ENCODE data around the gene IMPG2.

The IMPG2 gene

GRCh38 chr3:101303836-101304235, 16.5 kb downstream of the IMPG2 start:
- H2AFZ ChIP-seq (ENCODE audit: low read depth, low read length), result no peak overlapping the region
- no peak overlapping the region for H3K27ac ChIP-seq (ENCODE audit: low read length, poor library complexity, severe bottlenecking)
- H3K23ac ChIP-seq (ENCODE audit: low read length in 2 of 2), result no peak overlapping the region
- H3K14ac ChIP-seq (ENCODE audit: low read length in 2 of 2), result no peak overlapping the region
- H2BK5ac ChIP-seq (ENCODE audit: low read depth, low read length, poor library complexity, severe bottlenecking), result no peak overlapping the region
- H3K18ac ChIP-seq (ENCODE audit: low read depth in 1 of 2, low read length in 2 of 2), result no peak overlapping the region
- no peak overlapping the region for H2AK5ac ChIP-seq (ENCODE audit: low read length, severe bottlenecking)
- H3K79me1 ChIP-seq (replicated peaks; ENCODE audit: low read length, poor library complexity, severe bottlenecking), result no peaks in the 10 kb centered on the region
- H4K91ac ChIP-seq (ENCODE audit: low read length), result no peak overlapping the region
- H2BK12ac ChIP-seq (ENCODE audit: low read length in 2 of 2), result no peak overlapping the region
- no peaks in the 10 kb centered on the region for H3K4me1 ChIP-seq (ENCODE audit: control insufficient read depth, insufficient read depth, low read depth, low read length)
- H3K27me3 ChIP-seq (ENCODE audit: control insufficient read depth in 1 of 2, insufficient read depth in 1 of 2, low read length in 2 of 2), result no peaks in the 10 kb centered on the region
- H2BK15ac ChIP-seq (ENCODE audit: low read depth, poor library complexity, severe bottlenecking), result no peak overlapping the region
- no peak overlapping the region for H4K8ac ChIP-seq (ENCODE audit: low read length)
- DNase-seq, result peak; percentile 9
- H3K9ac ChIP-seq (ENCODE audit: low read length), result no peak overlapping the region
- peaks cover 0 to 13% of the 10 kb centered on the region in 2 experiments for H3K36me3 ChIP-seq (ENCODE audit: control insufficient read depth in 1 of 2, insufficient read depth in 2 of 2, low read depth in 1 of 2, low read length in 2 of 2)
- no peak overlapping the region for H3K4me2 ChIP-seq (ENCODE audit: low read length, poor library complexity, severe bottlenecking)
- H3K4me3 ChIP-seq (ENCODE audit: insufficient read depth in 1 of 2, low read depth in 1 of 2, low read length in 2 of 2), result no peak overlapping the region
- peaks cover 3% of the 10 kb centered on the region for H3K9me3 ChIP-seq (ENCODE audit: control insufficient read depth, low read length)
- no peak overlapping the region for H2BK120ac ChIP-seq (ENCODE audit: low read depth, low read length)
- no peak overlapping the region for H3K4ac ChIP-seq (ENCODE audit: low read depth in 1 of 2, low read length in 2 of 2)

- H2AK5ac ChIP-seq (ENCODE audit: low read length, severe bottlenecking), result no peak overlapping the region
- H2BK5ac ChIP-seq (ENCODE audit: low read depth, low read length, poor library complexity, severe bottlenecking), result no peak overlapping the region
- H3K27me3 ChIP-seq (ENCODE audit: control insufficient read depth in 1 of 2, insufficient read depth in 1 of 2, low read length in 2 of 2), result no peaks in the 10 kb centered on the region
- H3K79me1 ChIP-seq (replicated peaks; ENCODE audit: low read length, poor library complexity, severe bottlenecking), result no peaks in the 10 kb centered on the region
- no peak overlapping the region for H4K8ac ChIP-seq (ENCODE audit: low read length)
- H2BK12ac ChIP-seq (ENCODE audit: low read length in 2 of 2), result no peak overlapping the region
- H3K36me3 ChIP-seq (ENCODE audit: control insufficient read depth in 1 of 2, insufficient read depth in 2 of 2, low read depth in 1 of 2, low read length in 2 of 2), result peaks cover 0 to 11% of the 10 kb centered on the region in 2 experiments
- no peak overlapping the region for H3K4me2 ChIP-seq (ENCODE audit: low read length, poor library complexity, severe bottlenecking)
- peaks cover 3% of the 10 kb centered on the region for H3K9me3 ChIP-seq (ENCODE audit: control insufficient read depth, low read length)
- H4K91ac ChIP-seq (ENCODE audit: low read length), result no peak overlapping the region
- WGBS, result 16% methylated on average over 4 of the region's 5 CpGs
- no peak overlapping the region for H3K14ac ChIP-seq (ENCODE audit: low read length in 2 of 2)
- H2BK15ac ChIP-seq (ENCODE audit: low read depth, poor library complexity, severe bottlenecking), result no peak overlapping the region
- H3K4me1 ChIP-seq (ENCODE audit: control insufficient read depth, insufficient read depth, low read depth, low read length), result no peaks in the 10 kb centered on the region
- H2AFZ ChIP-seq (ENCODE audit: low read depth, low read length), result no peak overlapping the region
- no peak overlapping the region for H3K27ac ChIP-seq (ENCODE audit: low read length, poor library complexity, severe bottlenecking)
- H3K18ac ChIP-seq (ENCODE audit: low read depth in 1 of 2, low read length in 2 of 2), result no peak overlapping the region
- no peak overlapping the region for H2BK120ac ChIP-seq (ENCODE audit: low read depth, low read length)
- H3K4ac ChIP-seq (ENCODE audit: low read depth in 1 of 2, low read length in 2 of 2), result no peak overlapping the region
- no peak overlapping the region for H3K23ac ChIP-seq (ENCODE audit: low read length in 2 of 2)
- DNase-seq, result peak; percentile 70
- peak overlapping the region; percentile 64 for H3K9ac ChIP-seq (ENCODE audit: low read length)
- H3K4me3 ChIP-seq (ENCODE audit: insufficient read depth in 1 of 2, low read depth in 1 of 2, low read length in 2 of 2), result peak overlapping the region in 1 of 2 experiments; percentile 62
These were observed 17.2 kb downstream of the IMPG2 start for GRCh38 chr3:101303089-101303731.

DNA sequence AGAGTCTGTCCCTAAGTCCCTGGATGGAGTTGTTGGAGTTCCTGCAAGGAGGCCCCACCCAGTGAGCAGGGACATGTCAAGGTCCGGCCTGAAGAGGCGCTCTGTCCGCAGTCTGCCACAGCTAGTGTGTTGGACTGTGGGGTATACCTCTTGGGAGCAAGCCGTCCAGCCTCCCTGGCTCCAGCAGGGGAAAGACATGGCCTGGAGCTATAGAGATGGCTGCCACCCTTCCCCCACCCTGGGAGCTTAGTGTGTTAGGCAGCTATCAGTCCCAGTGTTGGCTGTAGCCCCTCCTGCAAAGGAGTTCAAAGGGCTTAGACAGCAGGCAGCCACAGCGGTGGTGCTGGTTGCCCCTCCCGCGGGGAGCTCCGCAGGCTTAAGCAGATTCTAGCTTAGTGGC, 20.3 kb downstream of the IMPG2 start:
- Histone ChIP-seq H2BK120ac (ENCODE audit: low read depth, low read length) (no peak overlapping the region), H3K9me3 (ENCODE audit: control insufficient read depth, low read length) (peaks cover 3% of the 10 kb centered on the region), H2AK5ac (ENCODE audit: low read length, severe bottlenecking) (no peak overlapping the region), H4K91ac (ENCODE audit: low read length) (no peak overlapping the region), H3K4me3 (ENCODE audit: insufficient read depth in 1 of 2, low read depth in 1 of 2, low read length in 2 of 2) (no peak overlapping the region), H2BK12ac (ENCODE audit: low read length in 2 of 2) (no peak overlapping the region), H2BK15ac (ENCODE audit: low read depth, poor library complexity, severe bottlenecking) (no peak overlapping the region), H3K4me1 (ENCODE audit: control insufficient read depth, insufficient read depth, low read depth, low read length) (no peaks in the 10 kb centered on the region), H3K27ac (ENCODE audit: low read length, poor library complexity, severe bottlenecking) (no peak overlapping the region), H2AFZ (ENCODE audit: low read depth, low read length) (no peak overlapping the region), H3K27me3 (ENCODE audit: control insufficient read depth in 1 of 2, insufficient read depth in 1 of 2, low read length in 2 of 2) (no peaks in the 10 kb centered on the region), H3K79me1 (replicated peaks; ENCODE audit: low read length, poor library complexity, severe bottlenecking) (no peaks in the 10 kb centered on the region), H3K14ac (ENCODE audit: low read length in 2 of 2) (no peak overlapping the region), H3K4ac (ENCODE audit: low read depth in 1 of 2, low read length in 2 of 2) (no peak overlapping the region), H3K9ac (ENCODE audit: low read length) (no peak overlapping the region), H4K8ac (ENCODE audit: low read length) (no peak overlapping the region), H3K36me3 (ENCODE audit: control insufficient read depth in 1 of 2, insufficient read depth in 2 of 2, low read depth in 1 of 2, low read length in 2 of 2) (peaks cover 0 to 6% of the 10 kb centered on the region in 2 experiments), H3K23ac (ENCODE audit: low read length in 2 of 2) (no peak overlapping the region), H3K18ac (ENCODE audit: low read depth in 1 of 2, low read length in 2 of 2) (no peak overlapping the region), H2BK5ac (ENCODE audit: low read depth, low read length, poor library complexity, severe bottlenecking) (no peak overlapping the region), H3K4me2 (ENCODE audit: low read length, poor library complexity, severe bottlenecking) (no peak overlapping the region)
- WGBS, result 94% methylated on average over 8 of the region's 8 CpGs
- no peak for DNase-seq

- H4K8ac ChIP-seq (ENCODE audit: low read length), result no peak overlapping the region
- no peak overlapping the region for H2BK120ac ChIP-seq (ENCODE audit: low read depth, low read length)
- no peaks in the 10 kb centered on the region for H3K9me3 ChIP-seq (ENCODE audit: control insufficient read depth, low read length)
- no peak for DNase-seq
- H3K18ac ChIP-seq (ENCODE audit: low read depth in 1 of 2, low read length in 2 of 2), result no peak overlapping the region
- H3K79me1 ChIP-seq (replicated peaks; ENCODE audit: low read length, poor library complexity, severe bottlenecking), result no peaks in the 10 kb centered on the region
- no peak overlapping the region for H3K4me2 ChIP-seq (ENCODE audit: low read length, poor library complexity, severe bottlenecking)
- H2BK12ac ChIP-seq (ENCODE audit: low read length in 2 of 2), result no peak overlapping the region
- H2BK15ac ChIP-seq (ENCODE audit: low read depth, poor library complexity, severe bottlenecking), result no peak overlapping the region
- H3K27ac ChIP-seq (ENCODE audit: low read length, poor library complexity, severe bottlenecking), result no peak overlapping the region
- H3K23ac ChIP-seq (ENCODE audit: low read length in 2 of 2), result no peak overlapping the region
- no peaks in the 10 kb centered on the region for H3K36me3 ChIP-seq (ENCODE audit: control insufficient read depth in 1 of 2, insufficient read depth in 2 of 2, low read depth in 1 of 2, low read length in 2 of 2)
- no peak overlapping the region for H2AK5ac ChIP-seq (ENCODE audit: low read length, severe bottlenecking)
- no peak overlapping the region for H2BK5ac ChIP-seq (ENCODE audit: low read depth, low read length, poor library complexity, severe bottlenecking)
- H3K4me1 ChIP-seq (ENCODE audit: control insufficient read depth, insufficient read depth, low read depth, low read length), result no peaks in the 10 kb centered on the region
- no peak overlapping the region for H3K14ac ChIP-seq (ENCODE audit: low read length in 2 of 2)
- no peak overlapping the region for H3K4ac ChIP-seq (ENCODE audit: low read depth in 1 of 2, low read length in 2 of 2)
- H3K27me3 ChIP-seq (ENCODE audit: control insufficient read depth in 1 of 2, insufficient read depth in 1 of 2, low read length in 2 of 2), result no peaks in the 10 kb centered on the region
- no peak overlapping the region for H3K9ac ChIP-seq (ENCODE audit: low read length)
- H2AFZ ChIP-seq (ENCODE audit: low read depth, low read length), result no peak overlapping the region
- H3K4me3 ChIP-seq (ENCODE audit: insufficient read depth in 1 of 2, low read depth in 1 of 2, low read length in 2 of 2), result no peak overlapping the region
- H4K91ac ChIP-seq (ENCODE audit: low read length), result no peak overlapping the region
These were observed 28.3 kb downstream of the IMPG2 start for GRCh38 chr3:101292027-101292426.

All from mesenchymal stem cell (in vitro differentiated cells and primary cell).